Limb (tissue), 2 donors: Measurements from ENCODE around the gene PDK2.

Experiments used
- DNase-seq, 2 donors: peaks; one replicate each; pipeline ENCODE4 v3.0.0-alpha.2; 2016; ENCODE audit errors: extremely low spot score in 2 of 2

PDK2 gene

DNA sequence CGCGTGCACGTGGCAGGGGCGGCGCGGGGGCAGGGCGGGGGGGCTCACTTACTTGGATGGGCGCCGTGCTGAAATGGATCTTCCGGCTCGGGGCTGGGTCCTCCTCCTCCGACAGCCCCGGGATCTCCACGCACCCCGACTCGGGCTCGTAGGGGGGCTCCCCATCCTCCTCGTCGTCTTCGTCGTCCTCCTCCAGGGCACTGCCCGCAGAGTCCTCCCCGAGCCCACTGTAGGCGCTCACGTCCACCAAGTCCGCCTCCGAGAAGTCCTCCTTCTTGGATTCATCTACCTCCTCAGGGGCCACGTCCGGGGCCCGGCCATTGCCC lies 53.9 kb downstream of the PDK2 start:
- no peak for DNase-seq

DNA sequence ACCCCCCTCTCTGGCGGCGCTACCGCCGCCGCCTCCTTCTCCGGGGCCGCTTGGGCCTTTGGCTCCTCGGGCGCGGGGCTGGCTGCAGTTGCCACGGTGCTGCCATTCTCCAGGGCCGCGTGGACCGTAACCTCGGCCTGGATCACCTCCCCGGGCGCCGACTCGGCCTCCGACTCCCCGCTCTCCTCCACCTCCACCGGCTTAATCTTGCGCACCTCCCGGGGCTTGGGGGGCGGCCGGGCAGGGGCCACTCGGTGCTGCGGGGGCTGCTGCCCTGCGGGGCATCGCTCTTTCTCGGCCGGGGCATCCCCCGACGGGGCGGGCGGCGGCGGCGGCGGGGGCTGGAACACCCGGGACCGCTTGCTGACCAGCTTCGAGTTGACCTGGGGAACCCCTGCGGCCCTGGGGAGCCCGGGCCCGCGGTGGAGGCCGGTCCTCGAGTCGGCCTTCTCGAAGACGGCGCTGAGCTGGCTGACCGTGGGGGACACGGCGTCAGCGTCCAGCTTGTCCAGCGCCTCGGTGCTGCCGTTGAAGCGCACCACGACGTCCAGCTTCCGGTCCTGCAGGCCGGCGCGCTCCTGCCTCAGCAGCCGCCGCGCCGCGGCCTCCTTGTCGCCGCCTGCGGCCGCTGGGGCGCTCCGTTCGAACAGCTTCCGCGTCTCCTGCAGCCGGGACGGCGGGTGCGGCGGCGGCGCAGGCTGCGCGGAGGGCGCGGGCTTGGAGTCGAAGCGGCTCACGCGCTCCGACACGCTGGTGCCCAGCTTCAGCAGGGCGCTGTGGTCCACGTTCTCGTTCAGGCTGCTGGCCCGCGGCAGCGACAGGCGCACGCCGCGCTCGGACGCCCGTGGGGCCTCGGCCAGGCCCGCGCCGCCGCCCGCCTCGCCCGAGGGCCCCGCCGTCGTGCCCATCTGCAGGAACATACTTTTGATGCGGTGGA lies 54.5 kb downstream of the PDK2 start:
- DNase-seq, result peak in 1 of 2 donors; percentile 66

DNA sequence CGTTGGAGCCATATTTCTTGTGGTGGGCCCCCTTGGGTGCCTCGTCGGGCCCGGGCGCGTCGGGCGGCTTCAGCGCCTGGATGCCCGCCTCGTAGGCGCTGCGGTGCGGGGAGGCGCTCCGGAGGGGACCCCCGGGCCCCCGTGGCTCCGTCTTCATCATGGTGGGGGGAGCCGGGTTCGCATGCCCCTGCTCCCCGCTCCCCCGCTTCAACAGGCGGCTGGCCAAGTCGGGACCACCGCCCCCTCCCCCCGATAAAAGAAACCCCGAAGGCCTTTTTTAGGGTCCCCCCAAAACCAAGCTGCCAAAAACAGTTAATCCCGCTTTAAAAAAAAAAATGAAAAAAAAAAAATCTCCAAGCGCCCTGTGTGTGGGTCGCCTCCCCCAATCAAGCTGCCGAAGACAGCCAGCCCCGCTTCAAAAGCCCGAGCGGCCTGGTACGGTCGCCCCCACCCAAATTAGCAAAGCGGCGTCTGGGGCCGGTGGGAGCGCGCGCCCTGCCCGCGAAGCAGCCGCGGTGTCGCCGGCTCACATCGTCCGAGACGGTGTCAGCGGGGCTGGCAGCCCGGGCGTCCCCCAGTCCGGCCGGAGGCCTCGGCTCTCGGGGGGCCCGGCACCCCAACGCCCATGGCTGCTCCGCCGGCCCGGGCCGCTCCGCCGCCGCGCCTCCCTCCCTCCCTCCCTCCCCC lies 55.3 kb downstream of the PDK2 start, which contains the start of gene PPP1R9B:
PPP1R9B (minus strand) TSS at position 324 of the 687 bp plus-strand sequence; CDS start at position 160, 164 bp downstream.
- DNase-seq, result no peak

- peak; percentile 93 for DNase-seq
These were observed 56.1 kb downstream of the PDK2 start for GRCh38 chr17:50151041-50151936.

DNA sequence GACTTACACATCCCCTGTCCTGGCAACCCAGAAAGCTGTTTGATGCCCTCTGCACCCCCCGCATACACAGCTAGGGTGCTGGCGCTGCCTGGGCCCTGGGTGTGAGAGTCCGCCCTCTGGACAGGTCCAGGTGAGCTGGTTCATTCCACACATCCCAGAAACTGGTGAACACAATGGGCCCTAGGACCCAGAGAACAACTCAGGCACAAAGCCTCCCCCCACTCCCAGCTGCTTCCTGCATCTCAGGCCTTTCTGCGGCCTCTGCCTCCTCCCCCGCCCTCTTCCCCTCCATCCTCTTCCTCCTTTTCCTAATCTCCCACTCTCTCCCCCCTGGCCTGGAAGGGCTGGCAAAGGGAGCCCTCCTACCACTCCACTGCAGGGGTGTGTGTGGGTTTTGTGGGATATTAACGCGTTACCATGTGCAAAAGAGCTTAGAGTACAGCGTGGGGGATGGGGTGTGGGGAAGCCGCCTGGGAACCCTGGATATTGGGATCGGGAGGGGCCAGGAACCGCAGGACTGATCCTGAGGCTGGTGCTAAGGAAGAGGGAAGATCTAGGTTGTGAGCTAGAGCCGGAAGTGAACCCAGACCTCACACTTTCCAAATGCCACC lies 56.9 kb downstream of the PDK2 start:
- peak; percentile 88 to 90 for DNase-seq

DNA sequence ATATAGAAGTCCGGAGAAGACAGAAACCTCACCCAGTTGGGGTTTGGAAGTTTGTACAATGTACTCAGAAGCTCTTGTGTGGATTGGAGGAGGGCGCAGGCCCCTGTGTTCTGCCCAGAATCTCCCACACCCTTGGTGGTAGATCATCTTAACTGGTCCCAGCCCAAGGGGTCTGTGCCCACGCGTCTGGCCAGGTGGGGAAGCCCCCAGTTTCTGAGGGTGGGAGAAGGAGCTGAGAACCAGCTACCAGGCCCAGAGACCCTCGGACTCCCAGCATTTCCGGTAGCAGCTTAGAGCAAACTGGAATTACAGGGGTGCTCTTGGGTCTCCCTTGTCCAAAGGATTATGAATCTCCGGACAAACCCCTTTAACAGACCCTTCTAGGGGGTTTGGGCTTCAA lies 57.6 kb downstream of the PDK2 start:
- DNase-seq, result no peak

- no peak for DNase-seq
These were observed 58.8 kb downstream of the PDK2 start for GRCh38 chr17:50153650-50154575.

DNA sequence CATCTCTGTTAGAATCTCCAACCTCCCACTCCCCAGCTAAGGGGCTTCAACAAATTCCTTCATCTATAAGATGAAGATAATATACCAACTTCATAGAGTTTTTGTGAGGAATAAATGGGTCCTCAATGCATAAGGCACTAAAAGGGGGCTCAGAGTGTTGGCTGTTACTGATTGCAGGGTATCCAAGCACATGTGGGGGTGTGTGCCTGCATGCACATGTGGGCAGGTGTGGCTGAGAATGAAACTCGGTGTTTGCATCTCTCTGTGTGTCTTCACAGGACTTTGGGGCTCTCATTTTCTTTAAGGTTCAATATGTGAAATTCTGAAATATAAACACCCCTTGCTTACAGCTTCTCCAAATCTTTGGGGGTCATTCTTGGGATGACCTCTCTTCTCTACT lies 59.5 kb downstream of the PDK2 start:
- no peak for DNase-seq

GRCh38 chr17:50155115-50155819 lies 60.1 kb downstream of the PDK2 start:
- no peak for DNase-seq

DNA sequence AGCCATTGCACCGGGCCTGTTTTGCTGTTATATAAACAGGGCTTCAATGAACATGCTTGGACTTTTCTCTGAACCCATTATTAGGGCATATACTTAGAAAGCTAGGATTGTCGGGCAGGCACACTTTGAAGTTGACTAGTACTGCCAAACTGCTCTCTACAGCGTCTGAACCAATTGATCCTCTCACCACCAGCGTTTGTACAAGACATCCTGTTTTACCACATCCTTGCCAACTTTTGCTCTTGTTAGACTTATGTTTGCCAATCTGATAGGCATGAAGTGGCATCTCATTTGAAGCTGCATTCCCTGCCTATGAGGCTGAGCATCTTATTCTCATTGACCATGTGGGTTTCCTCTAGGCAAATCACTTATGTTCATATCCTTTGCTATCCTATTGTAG lies 62.7 kb downstream of the PDK2 start:
- no peak for DNase-seq

DNA sequence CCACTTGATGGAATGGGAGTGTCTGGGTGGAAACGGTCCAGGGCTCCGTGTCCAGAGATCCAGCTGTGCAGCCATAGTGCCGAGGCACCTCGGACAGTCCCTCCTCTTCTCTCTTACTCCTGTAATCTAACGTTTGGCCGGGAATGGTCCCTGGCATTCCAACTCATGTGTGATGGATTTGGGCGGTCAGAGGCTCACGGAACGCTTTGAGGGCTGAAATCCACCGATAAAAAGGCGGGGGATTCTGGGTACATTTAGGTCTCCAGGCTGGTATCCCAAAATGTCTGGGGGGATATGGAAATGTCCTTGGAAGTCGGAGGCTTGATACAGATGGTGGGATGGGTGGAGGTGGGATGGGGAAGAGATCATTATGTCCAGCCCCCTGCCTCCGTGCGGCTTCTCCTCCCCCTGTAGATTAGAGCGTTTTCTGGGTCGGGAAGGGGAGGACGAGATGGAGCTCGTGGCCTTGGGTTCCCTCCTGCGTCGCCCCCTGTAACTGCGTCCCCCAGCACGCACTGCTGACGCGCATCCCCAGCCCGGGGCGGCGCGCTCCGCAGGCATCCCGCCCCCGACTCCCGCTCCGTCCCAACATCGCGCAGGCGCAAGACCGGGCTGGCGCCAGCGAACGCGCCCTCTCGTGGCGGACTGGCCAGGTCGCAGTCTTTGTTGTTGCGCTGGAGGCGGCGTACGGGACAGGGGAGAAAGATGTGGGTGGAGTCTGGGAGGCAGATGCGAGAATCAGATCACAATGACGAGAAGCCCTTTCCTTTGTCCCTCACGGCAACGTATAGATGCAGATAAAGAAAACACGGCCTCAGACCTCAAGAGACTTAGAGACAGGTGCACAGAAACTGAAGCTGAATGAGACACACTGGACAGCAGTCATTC lies 66.1 kb downstream of the PDK2 start:
- peak; percentile 97 to 98 for DNase-seq
